ENCODE results near the gene TMED10. TPM values are rescaled to one million over a fixed set of nuclear protein-coding genes. Genes with fewer than 3 reads are reported as not detected.

Gene TMED10
- total RNA-seq, 2 donors from 2014 or later = 264 to 267 TPM

- H3K27ac Mint-ChIP-seq = no peak overlapping the region
- H3K4me3 Mint-ChIP-seq = no peak overlapping the region
These were observed 9.0 kb upstream of the TMED10 start for GRCh38 chr14:75185251-75186040.

GRCh38 chr14:75184492-75184891 is 8.1 kb upstream of the TMED10 start:
- Histone ChIP-seq H3K9me3 (ENCODE audit: control insufficient read depth, low read length) (no peaks in the 10 kb centered on the region), H3K27me3 (ENCODE audit: control insufficient read depth, insufficient read depth, low read length, poor library complexity, severe bottlenecking) (no peaks in the 10 kb centered on the region), H3K4me3 (ENCODE audit: low read length) (no peak overlapping the region), H3K4me1 (ENCODE audit: control insufficient read depth, insufficient read depth, low read length) (no peaks in the 10 kb centered on the region), H3K9ac (ENCODE audit: extremely low read depth, low read length, poor library complexity, severe bottlenecking) (no peak overlapping the region), H3K27ac (ENCODE audit: low read depth, low read length) (no peak overlapping the region), H3K36me3 (ENCODE audit: control insufficient read depth, insufficient read depth, low read length) (no peaks in the 10 kb centered on the region)
- WGBS, 2 experiments (ENCODE audit: insufficient coverage in 1 of 2, insufficient read length in 1 of 2) = 92 to 95% methylated on average over 2 to 3 of the region's 3 CpGs
- H3K4me3 Mint-ChIP-seq = no peak overlapping the region
- TF ChIP-seq CTCF (conservative IDR thresholded peaks at IDR 0.05) = no peak
- H3K9me3 Mint-ChIP-seq = no peaks in the 10 kb centered on the region
- no peak overlapping the region for H3K27ac Mint-ChIP-seq
- DNase-seq = no peak
- no peaks in the 10 kb centered on the region for H3K4me1 Mint-ChIP-seq
- H3K27me3 Mint-ChIP-seq (ENCODE audit: insufficient read depth) = peaks cover 13% of the 10 kb centered on the region
- no peaks in the 10 kb centered on the region for H3K36me3 Mint-ChIP-seq (ENCODE audit: low read depth)

More at GRCh38 chr14:75185251-75186040, 9.0 kb upstream of the TMED10 start:
- DNase-seq = no peak
- H3K4me3 ChIP-seq (ENCODE audit: low read length) = no peak overlapping the region
- H3K36me3 Mint-ChIP-seq (ENCODE audit: low read depth) = no peaks in the 10 kb centered on the region
- no peaks in the 10 kb centered on the region for H3K36me3 ChIP-seq (ENCODE audit: control insufficient read depth, insufficient read depth, low read length)
- H3K9ac ChIP-seq (ENCODE audit: extremely low read depth, low read length, poor library complexity, severe bottlenecking) = no peak overlapping the region
- H3K27me3 ChIP-seq (ENCODE audit: control insufficient read depth, insufficient read depth, low read length, poor library complexity, severe bottlenecking) = no peaks in the 10 kb centered on the region
- 93 to 96% methylated on average over 7 of the region's 7 CpGs for WGBS, 2 experiments (ENCODE audit: insufficient coverage in 1 of 2, insufficient read length in 1 of 2)
- no peaks in the 10 kb centered on the region for H3K9me3 Mint-ChIP-seq
- no peaks in the 10 kb centered on the region for H3K4me1 ChIP-seq (ENCODE audit: control insufficient read depth, insufficient read depth, low read length)
- H3K9me3 ChIP-seq (ENCODE audit: control insufficient read depth, low read length) = no peaks in the 10 kb centered on the region
- no peaks in the 10 kb centered on the region for H3K4me1 Mint-ChIP-seq
- TF ChIP-seq CTCF (conservative IDR thresholded peaks at IDR 0.05) = no peak
- no peak overlapping the region for H3K27ac ChIP-seq (ENCODE audit: low read depth, low read length)
- H3K27me3 Mint-ChIP-seq (ENCODE audit: insufficient read depth) = peaks cover 18% of the 10 kb centered on the region

GRCh38 chr14:75184039-75184438 is 7.6 kb upstream of the TMED10 start:
- no peaks in the 10 kb centered on the region for H3K36me3 ChIP-seq (ENCODE audit: control insufficient read depth, insufficient read depth, low read length)
- Mint-ChIP-seq H3K9me3 (no peaks in the 10 kb centered on the region), H3K27me3 (ENCODE audit: insufficient read depth) (peaks cover 8% of the 10 kb centered on the region), H3K4me1 (no peaks in the 10 kb centered on the region), H3K36me3 (ENCODE audit: low read depth) (no peaks in the 10 kb centered on the region), H3K27ac (no peak overlapping the region), H3K4me3 (no peak overlapping the region)
- H3K27ac ChIP-seq (ENCODE audit: low read depth, low read length) = no peak overlapping the region
- no peaks in the 10 kb centered on the region for H3K4me1 ChIP-seq (ENCODE audit: control insufficient read depth, insufficient read depth, low read length)
- no peak overlapping the region for H3K4me3 ChIP-seq (ENCODE audit: low read length)
- no peaks in the 10 kb centered on the region for H3K27me3 ChIP-seq (ENCODE audit: control insufficient read depth, insufficient read depth, low read length, poor library complexity, severe bottlenecking)
- 91 to 100% methylated on average over 1 to 3 of the region's 3 CpGs for WGBS, 2 experiments (ENCODE audit: insufficient coverage in 1 of 2, insufficient read length in 1 of 2)
- H3K9me3 ChIP-seq (ENCODE audit: control insufficient read depth, low read length) = no peaks in the 10 kb centered on the region
- no peak for DNase-seq
- no peak for TF ChIP-seq CTCF (conservative IDR thresholded peaks at IDR 0.05)
- no peak overlapping the region for H3K9ac ChIP-seq (ENCODE audit: extremely low read depth, low read length, poor library complexity, severe bottlenecking)
